Pancreas (tissue), 10 donors: ENCODE measurements around the gene ABCD3. TPM values are rescaled to one million over a fixed set of nuclear protein-coding genes. Genes with fewer than 3 reads are reported as not detected.

Experiments
- ATAC-seq, 4 donors: fragments of 200-7000 bp; cut with Tn5 transposase; one replicate each; pipeline versions ENCODE4 v1.8.0 to v1.9.1; 2020; ENCODE audit warnings: mild to moderate bottlenecking in 4 of 4, moderate library complexity in 4 of 4
- DNase-seq, 6 donors: peaks; one replicate each; pipeline ENCODE4 v3.0.0-alpha.2; 2020
- FAIRE-seq: peaks from 2 replicates; lab custom pipeline; 2012; peaks lifted over from hg19 to GRCh38; lab: Jason Lieb, UNC
- H3K27ac ChIP-seq, 4 donors: fragments of 200-600 bp; sonication (generic); 1 replicate in 3 of 4; 2 replicates in 1 of 4; pipeline versions ENCODE4 v1.5.0 to v1.8.0; 2020
- H3K27me3 ChIP-seq, 4 donors: fragments of 200-600 bp; one replicate each; pipeline ENCODE4 v1.8.0; 2021
- H3K36me3 ChIP-seq, 3 donors: fragments of 200-600 bp; sonication (generic) in 1 of 3; one replicate each; pipeline versions ENCODE4 v1.5.0 to v1.8.0; 2020 to 2021
- H3K4me1 ChIP-seq, 3 donors: fragments of 200-600 bp; one replicate each; pipeline ENCODE4 v1.8.0; 2021
- H3K4me3 ChIP-seq, 4 donors: fragments of 200-600 bp; sonication (generic) in 2 of 4; one replicate each; pipeline versions ENCODE4 v1.5.0 to v1.8.0; 2020 to 2021
- H3K9me3 ChIP-seq, 4 donors: fragments of 200-600 bp; one replicate each; pipeline ENCODE4 v1.8.0; 2021
- WGBS, 2 donors: extraction: QIAGEN DNeasy Blood & Tissue Kit; methylation state at CpG; one replicate each; pipeline ENCODE4 v1.1.7; 2013; 5-methylcytosine and 5-hydroxymethylcytosine counted together
- intact Hi-C, 3 donors: fragments of 100-400 bp; cut with DNase I; formaldehyde crosslinking; loops; one replicate each; pipeline versions ENCODE4 v1.11.1 to v1.14.2; 2022
- polyA plus RNA-seq, 2 donors: library from polyadenylated mRNA; stranded (reverse); fragments of 200-250 nt; gene quantifications; one replicate each; pipeline ENCODE4 v1.2.3, GENCODE V29; 2013
- total RNA-seq, 6 donors: library from RNA; stranded (reverse); fragmentation: NEBNext Ultra II Directional in 4 of 6; extraction: Animal tissue kit (Norgen Biotek cat#: 25700) in 4 of 6; gene quantifications; one replicate each; pipeline versions ENCODE4 v1.2.1 to v1.2.4, GENCODE V29; 2021 to 2023
- TF ChIP-seq, protein P1 (sequence below), 4 donors: fragments of 200-600 bp; sonication (generic) in 3 of 4; IDR thresholded peaks; one replicate each; pipeline versions ENCODE4 v1.5.0 to v1.8.0; 2021; ENCODE audit warnings: antibody characterized with exemption in 4 of 4
- donor health status: healthy with polysubstance abuse.
- donor health status: DM: no; HTN: no; CAD: no; lungs with moderate emphysema.
- donor health status: DM: no; HTN: no; CAD: no.
- donor health status: control.
- donor health status: control.
- donor health status: Bipolar disorder and iron deficiency.
- donor health status: DM: yes; HTN: yes; CAD: no.
- donor health status: DM: no; HTN: no; CAD: no.
- donor health status: DM: no; HTN: no; CAD: no.
- donor health status: DM: yes; HTN: yes; CAD: no.

The ABCD3 gene
- total and polyA plus RNA-seq, 8 donors, result 11.7 to 35.8 (median 30.8) TPM

DNA sequence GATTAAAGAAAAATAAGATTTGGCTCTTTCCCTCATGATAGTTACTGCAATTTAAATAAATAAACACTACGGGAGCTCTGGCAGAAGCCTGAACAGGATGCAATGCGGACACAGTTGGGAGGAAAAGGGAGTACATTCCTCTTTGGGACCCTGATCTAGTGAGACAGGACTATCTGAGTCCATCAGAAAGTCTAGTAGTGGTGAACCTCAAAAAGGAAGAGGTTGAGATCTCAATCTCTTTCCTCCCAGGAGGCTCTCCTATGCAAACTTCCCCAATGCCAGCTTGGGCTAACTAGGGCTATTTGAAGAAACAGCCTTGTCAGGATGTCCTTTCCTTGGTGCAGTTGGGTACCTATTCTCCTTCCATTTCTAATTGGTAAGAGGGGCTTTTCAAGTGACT lies 4.9 kb upstream of the ABCD3 start:
- Histone ChIP-seq H3K9me3 (no peaks in the 10 kb centered on the region), H3K27me3 (no peaks in the 10 kb centered on the region), H3K4me3 (no peak overlapping the region), H3K27ac (no peak overlapping the region), H3K4me1 (peaks cover 0 to 14% (median 0%) of the 10 kb centered on the region in 3 donors), H3K36me3 (no peaks in the 10 kb centered on the region)
- FAIRE-seq (no peak), ATAC-seq (no peak), DNase-seq (no peak)
- TF ChIP-seq, protein P1, sequence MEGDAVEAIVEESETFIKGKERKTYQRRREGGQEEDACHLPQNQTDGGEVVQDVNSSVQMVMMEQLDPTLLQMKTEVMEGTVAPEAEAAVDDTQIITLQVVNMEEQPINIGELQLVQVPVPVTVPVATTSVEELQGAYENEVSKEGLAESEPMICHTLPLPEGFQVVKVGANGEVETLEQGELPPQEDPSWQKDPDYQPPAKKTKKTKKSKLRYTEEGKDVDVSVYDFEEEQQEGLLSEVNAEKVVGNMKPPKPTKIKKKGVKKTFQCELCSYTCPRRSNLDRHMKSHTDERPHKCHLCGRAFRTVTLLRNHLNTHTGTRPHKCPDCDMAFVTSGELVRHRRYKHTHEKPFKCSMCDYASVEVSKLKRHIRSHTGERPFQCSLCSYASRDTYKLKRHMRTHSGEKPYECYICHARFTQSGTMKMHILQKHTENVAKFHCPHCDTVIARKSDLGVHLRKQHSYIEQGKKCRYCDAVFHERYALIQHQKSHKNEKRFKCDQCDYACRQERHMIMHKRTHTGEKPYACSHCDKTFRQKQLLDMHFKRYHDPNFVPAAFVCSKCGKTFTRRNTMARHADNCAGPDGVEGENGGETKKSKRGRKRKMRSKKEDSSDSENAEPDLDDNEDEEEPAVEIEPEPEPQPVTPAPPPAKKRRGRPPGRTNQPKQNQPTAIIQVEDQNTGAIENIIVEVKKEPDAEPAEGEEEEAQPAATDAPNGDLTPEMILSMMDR (IDR thresholded peaks at IDR 0.05), result no peak
- WGBS, 2 donors, result 81 to 89% methylated on average over 2 of the region's 2 CpGs
- intact Hi-C loops, result no loop called here

DNA sequence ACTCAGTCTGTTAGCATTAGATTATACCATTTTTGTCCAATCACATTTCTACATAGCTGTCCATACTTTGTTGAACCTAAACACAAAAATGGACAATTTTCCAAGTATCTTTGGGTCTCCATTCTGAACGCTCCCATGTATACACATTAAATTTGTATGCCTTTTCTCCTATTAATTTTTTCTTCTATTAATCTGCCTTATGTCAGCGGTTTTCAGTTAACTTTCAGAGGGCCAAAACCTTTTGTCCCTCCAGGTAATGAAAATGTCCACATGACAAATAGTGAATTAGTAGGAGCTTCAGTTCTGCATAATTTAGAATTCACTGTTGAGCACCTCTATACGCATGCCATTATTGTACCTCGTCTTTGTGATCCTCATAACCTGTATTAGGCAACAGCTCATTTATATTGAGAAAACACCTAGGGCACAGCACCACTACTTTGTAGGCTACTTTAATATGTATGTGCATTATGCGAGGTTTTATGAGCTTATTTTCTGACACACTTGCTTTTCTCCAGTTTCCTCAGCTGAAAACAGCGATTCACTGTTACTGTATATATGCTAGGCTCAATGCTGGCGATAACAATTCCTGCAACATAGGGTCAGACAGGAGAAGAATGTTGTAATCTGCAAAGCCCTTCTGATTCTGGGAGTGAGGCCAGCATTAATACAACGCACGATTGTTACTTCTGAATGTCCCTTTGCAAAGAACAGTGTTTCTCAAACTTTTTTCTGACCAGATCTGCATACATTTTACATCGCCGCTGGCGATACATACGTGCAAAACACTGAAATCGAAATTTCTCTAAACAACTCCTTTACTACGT lies 1.1 kb upstream of the ABCD3 start:
- FAIRE-seq (no peak), DNase-seq (peak in 3 of 6 donors; percentile 45 to 58 (median 53)), ATAC-seq (peak; percentile 37 to 72 (median 58))
- Histone ChIP-seq H3K36me3 (no peaks in the 10 kb centered on the region), H3K27me3 (no peaks in the 10 kb centered on the region), H3K4me1 (peaks cover 0 to 37% (median 18%) of the 10 kb centered on the region in 3 donors), H3K27ac (peak overlapping the region; percentile 80 to 97 (median 90)), H3K9me3 (no peaks in the 10 kb centered on the region), H3K4me3 (peak overlapping the region; percentile 68 to 98 (median 87))
- WGBS, 2 donors, result 13 to 14% methylated on average over 15 of the region's 15 CpGs
- TF ChIP-seq, protein P1 (IDR thresholded peaks at IDR 0.05), result no peak
- intact Hi-C loops, result no loop called here

DNA sequence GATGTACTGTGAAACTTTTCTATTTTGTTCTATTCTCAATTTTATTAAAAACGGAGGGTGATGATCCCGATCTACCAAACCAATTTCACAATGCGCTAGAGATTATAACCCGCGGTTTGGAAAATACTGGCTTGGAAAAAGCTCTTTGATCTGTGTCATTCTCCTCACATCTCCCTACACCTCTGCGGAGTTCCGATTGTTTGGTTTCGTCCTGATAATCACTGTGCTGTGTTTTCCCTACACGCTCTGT lies 536 bp upstream of the ABCD3 start:
- intact Hi-C loops, result no loop called here
- peak overlapping the region; percentile 68 to 98 (median 87) for H3K4me3 ChIP-seq
- TF ChIP-seq, protein P1 (IDR thresholded peaks at IDR 0.05), result no peak
- 1% methylated on average over 9 of the region's 9 CpGs for WGBS, 2 donors
- FAIRE-seq (no peak), DNase-seq (no peak), ATAC-seq (no peak)
- peak overlapping the region; percentile 80 to 97 (median 90) for H3K27ac ChIP-seq
- peaks cover 0 to 42% (median 23%) of the 10 kb centered on the region in 3 donors for H3K4me1 ChIP-seq
- H3K36me3 ChIP-seq, result no peaks in the 10 kb centered on the region
- no peaks in the 10 kb centered on the region for H3K27me3 ChIP-seq
- H3K9me3 ChIP-seq, result no peaks in the 10 kb centered on the region

DNA sequence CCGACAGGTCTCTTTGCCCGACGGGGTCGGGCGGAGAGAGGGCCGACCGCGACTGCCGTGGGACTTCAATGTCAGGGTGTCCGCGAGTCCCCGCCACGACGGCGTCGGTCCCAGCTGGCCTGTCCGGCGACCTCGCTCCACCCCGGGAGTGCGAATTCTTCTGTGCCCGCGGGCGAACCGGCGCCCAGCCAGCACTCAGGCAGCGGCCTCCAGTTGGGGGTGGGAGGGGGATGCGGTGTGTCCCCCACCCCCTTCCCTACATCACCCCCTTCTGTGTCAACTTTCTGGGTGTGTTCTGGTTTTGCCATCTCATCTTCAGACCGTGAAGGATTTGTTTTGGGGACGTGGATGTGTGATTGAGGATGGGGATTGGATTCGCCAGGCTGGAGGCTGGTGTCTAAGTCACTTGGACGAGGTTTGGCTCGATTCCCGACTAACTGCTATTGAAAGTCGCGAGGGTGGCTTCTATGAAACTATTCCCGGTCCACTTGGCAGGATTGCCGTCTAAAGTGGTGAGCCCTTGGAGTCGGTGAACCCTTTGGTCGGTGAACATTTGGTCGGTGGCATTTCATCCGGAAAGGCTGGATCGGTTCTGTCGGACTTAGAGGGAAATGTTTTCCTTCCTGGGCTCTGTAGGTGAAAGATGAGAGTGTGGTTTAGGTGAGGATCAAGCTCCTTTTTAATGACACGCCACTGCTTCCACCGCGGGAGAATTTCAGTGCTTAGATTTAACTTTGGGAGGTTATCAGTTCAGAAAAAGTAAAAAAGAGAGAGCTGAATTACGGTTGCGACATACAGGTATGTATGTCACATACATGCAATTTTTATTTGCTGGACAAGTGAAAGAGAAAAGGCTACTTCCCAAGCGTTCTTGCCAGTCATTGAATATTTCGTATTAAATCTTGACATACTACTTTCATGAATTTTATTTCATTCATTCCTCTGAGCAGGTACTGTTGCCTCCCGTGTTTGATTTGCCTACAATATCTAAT lies 771 bp downstream of the ABCD3 start:
- H3K9me3 ChIP-seq, result no peaks in the 10 kb centered on the region
- intact Hi-C loops, result no loop called here
- peaks cover 3 to 42% (median 32%) of the 10 kb centered on the region in 3 donors for H3K4me1 ChIP-seq
- no peak for FAIRE-seq
- no peaks in the 10 kb centered on the region for H3K36me3 ChIP-seq
- H3K27ac ChIP-seq, result peak overlapping the region; percentile 80 to 97 (median 90)
- peak in 5 of 6 donors; percentile 41 to 80 (median 67) for DNase-seq
- 1% methylated on average over 52 of the region's 52 CpGs for WGBS, 2 donors
- H3K27me3 ChIP-seq, result no peaks in the 10 kb centered on the region
- H3K4me3 ChIP-seq, result peak overlapping the region; percentile 68 to 98 (median 87)
- ATAC-seq, result peak; percentile 23 to 42 (median 34)
- TF ChIP-seq, protein P1 (IDR thresholded peaks at IDR 0.05), result no peak
